Measurements from ENCODE around the gene GDF2.

The GDF2 gene

DNA sequence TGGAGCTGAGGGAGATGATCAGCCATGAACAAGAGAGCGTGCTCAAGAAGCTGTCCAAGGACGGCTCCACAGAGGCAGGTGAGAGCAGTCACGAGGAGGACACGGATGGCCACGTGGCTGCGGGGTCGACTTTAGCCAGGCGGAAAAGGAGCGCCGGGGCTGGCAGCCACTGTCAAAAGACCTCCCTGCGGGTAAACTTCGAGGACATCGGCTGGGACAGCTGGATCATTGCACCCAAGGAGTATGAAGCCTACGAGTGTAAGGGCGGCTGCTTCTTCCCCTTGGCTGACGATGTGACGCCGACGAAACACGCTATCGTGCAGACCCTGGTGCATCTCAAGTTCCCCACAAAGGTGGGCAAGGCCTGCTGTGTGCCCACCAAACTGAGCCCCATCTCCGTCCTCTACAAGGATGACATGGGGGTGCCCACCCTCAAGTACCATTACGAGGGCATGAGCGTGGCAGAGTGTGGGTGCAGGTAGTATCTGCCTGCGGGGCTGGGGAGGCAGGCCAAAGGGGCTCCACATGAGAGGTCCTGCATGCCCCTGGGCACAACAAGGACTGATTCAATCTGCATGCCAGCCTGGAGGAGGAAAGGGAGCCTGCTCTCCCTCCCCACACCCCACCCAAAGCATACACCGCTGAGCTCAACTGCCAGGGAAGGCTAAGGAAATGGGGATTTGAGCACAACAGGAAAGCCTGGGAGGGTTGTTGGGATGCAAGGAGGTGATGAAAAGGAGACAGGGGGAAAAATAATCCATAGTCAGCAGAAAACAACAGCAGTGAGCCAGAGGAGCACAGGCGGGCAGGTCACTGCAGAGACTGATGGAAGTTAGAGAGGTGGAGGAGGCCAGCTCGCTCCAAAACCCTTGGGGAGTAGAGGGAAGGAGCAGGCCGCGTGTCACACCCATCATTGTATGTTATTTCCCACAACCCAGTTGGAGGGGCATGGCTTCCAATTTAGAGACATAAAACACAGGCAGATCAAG is 3.3 kb downstream of the GDF2 start:
- peaks cover 15% of the 10 kb centered on the region for H3K9me3 Mint-ChIP-seq
- CTCF ChIA-PET = no interaction called here

DNA sequence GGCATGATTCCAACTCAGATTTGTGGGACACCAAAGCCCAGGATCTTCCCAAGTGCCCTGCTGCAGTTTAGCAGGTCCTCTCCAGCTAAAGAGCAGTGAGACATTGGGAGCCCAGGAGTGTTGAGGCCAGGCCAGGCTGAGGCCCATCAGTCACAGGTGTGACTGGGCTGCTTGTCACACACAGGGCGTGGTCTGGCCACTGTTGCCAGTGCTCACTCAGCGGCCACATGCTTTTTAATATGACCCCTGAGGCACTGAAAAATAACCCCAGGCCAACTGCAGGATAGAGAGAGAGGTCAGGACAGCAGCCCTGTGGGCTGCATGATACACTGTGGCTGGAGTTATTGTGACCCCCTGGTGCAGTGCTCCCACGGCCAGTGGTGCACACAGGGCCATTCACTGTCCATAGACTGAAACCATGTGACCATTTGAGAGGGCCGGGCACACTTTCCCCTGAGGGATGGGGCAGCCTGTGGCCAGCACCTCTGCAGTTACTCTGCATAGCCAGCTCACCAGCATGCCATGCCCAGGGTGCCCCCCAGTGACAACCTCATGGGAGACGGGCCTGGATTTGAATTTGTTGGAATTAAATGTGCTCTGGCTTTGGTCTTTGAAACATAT is 4.2 kb downstream of the GDF2 start:
- Mint-ChIP-seq H3K4me1 (no peaks in the 10 kb centered on the region), H3K27ac (no peak overlapping the region), H3K27me3 (peaks cover 5% of the 10 kb centered on the region), H3K9me3 (peaks cover 15% of the 10 kb centered on the region), H3K4me3 (no peak overlapping the region), H3K36me3 (no peaks in the 10 kb centered on the region)
- no peak for DNase-seq
- CTCF ChIA-PET = no interaction called here

More for the DNA sequence above, 3.3 kb downstream of the GDF2 start:
- no peak overlapping the region for H3K27ac Mint-ChIP-seq
- no peak for DNase-seq
- H3K4me1 Mint-ChIP-seq = no peaks in the 10 kb centered on the region
- H3K27me3 Mint-ChIP-seq = peaks cover 3% of the 10 kb centered on the region
- no peaks in the 10 kb centered on the region for H3K36me3 Mint-ChIP-seq
- no peak overlapping the region for H3K4me3 Mint-ChIP-seq

DNA sequence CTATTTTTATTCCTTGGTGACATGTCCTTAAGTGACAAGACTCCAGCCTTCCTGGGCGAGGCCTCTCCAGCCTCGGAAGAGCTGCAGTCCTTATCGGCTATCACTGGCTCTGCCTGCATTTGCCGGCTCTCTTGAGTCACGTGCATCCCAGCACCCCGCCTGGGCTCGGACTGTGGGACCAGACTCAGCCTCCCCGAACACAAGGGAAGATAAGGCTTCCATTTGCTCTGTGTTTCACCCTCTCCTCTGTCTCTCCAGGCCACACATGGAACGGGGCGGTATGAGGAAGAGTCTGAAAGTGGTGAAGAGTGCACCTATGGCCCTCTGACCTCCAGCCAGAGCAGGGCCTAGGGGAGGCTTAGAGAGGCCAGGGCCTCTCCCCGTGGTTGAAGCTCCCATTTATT is 4.7 kb downstream of the GDF2 start:
- CTCF ChIA-PET = no interaction called here

DNA sequence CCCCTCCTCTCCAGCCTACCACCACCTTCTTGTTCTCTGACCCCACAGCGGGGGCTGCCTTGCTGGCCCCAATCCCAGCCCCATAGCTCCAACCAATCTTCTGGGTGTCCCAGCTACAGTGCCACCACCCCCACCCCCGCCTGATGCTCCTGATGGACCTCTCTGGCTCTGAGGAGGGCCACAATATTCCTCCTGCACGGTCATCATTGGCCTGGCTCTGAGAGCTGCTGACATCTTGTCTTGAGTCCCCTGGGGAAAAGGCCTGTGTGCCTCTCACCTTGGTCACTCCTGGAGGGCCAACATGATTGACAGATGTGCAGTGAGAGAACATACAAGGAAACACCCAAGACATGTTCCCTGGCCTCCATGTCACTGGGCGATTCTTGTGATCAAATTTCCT is 7.6 kb downstream of the GDF2 start:
- no peak overlapping the region for H3K4me3 Mint-ChIP-seq
- no peaks in the 10 kb centered on the region for H3K36me3 Mint-ChIP-seq
- peaks cover 8% of the 10 kb centered on the region for H3K27me3 Mint-ChIP-seq
- H3K27ac Mint-ChIP-seq = no peak overlapping the region
- no peak for DNase-seq
- peaks cover 15% of the 10 kb centered on the region for H3K9me3 Mint-ChIP-seq
- no peaks in the 10 kb centered on the region for H3K4me1 Mint-ChIP-seq
- CTCF ChIA-PET = no interaction called here

More for the DNA sequence above, 4.7 kb downstream of the GDF2 start:
- H3K27me3 Mint-ChIP-seq = peaks cover 10% of the 10 kb centered on the region
- H3K27ac Mint-ChIP-seq = no peak overlapping the region
- no peaks in the 10 kb centered on the region for H3K4me1 Mint-ChIP-seq
- no peak for DNase-seq
- H3K36me3 Mint-ChIP-seq = no peaks in the 10 kb centered on the region
- no peak overlapping the region for H3K4me3 Mint-ChIP-seq
- peaks cover 15% of the 10 kb centered on the region for H3K9me3 Mint-ChIP-seq

DNA sequence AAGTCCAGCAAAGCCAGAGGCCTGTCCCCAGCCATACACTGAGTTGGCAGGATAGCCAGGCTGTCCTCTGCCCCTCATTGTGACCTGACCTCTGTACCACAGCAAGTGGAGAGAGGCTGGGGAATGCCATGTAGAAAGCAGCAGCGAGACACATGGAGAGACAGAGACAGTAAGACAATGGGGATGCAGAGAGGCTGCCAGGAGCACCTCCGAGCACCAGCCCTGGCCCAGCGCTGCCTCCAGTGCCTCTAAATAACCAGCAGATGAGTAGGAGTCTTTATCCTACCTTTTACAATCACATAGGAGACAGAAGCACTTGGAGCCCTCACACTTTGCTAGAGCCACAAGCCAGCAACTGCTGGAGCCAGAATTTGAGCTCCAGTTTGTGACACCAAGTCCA is 8.1 kb downstream of the GDF2 start:
- Mint-ChIP-seq H3K27ac (no peak overlapping the region), H3K36me3 (no peaks in the 10 kb centered on the region), H3K4me3 (no peak overlapping the region), H3K4me1 (no peaks in the 10 kb centered on the region), H3K9me3 (peaks cover 15% of the 10 kb centered on the region), H3K27me3 (peaks cover 8% of the 10 kb centered on the region)
- no peak for DNase-seq
- CTCF ChIA-PET = no interaction called here

DNA sequence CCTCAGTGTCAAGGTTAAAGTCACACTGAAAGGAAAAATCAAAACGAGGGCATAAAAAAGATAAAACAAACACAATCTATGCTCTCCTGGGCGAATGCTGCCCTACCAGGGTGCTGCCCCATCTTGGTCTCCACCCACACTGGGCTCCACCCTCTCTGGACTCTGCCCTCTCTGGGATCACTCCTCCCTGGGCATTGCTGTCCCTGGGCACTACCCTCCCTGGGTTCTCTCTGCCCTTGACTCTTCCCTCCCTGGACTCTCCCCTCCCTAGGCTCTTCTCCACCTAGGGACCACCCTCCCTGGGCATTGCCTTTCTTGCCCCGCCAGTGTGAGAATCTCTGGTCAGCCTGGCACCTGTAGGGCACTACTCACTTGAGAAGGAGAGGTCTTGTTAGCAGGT is 8.6 kb downstream of the GDF2 start:
- no peak overlapping the region for H3K4me3 Mint-ChIP-seq
- no peak for DNase-seq
- CTCF ChIA-PET = interaction anchor here (0.9 kb wide), 1 partner anchor 306 kb away, joined by 4 read pairs; no protein-coding TSS in a partner anchor
- H3K9me3 Mint-ChIP-seq = peaks cover 15% of the 10 kb centered on the region
- peaks cover 8% of the 10 kb centered on the region for H3K27me3 Mint-ChIP-seq
- H3K36me3 Mint-ChIP-seq = no peaks in the 10 kb centered on the region
- H3K4me1 Mint-ChIP-seq = no peaks in the 10 kb centered on the region
- H3K27ac Mint-ChIP-seq = no peak overlapping the region

DNA sequence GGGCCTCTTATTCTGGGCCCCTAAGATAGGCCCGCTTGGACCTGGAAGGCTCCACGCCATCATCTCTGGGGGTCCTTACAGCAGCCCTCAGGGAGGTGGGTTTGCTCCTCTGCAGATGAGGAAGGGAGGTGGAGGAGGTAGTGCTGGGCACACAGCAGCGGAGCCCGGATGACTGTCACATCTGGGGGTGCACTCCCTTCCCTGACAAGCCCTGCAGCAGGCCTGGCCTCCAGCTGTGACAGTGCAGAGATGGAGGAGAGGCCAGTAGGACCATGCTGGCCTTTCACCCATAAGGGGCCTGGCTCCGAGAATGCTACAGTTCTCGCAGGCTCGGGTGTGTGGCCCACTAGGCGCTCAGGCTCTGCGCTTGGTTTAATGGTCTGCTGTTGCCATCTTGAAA is 9.2 kb downstream of the GDF2 start:
- Mint-ChIP-seq H3K36me3 (no peaks in the 10 kb centered on the region), H3K4me1 (no peaks in the 10 kb centered on the region), H3K9me3 (peaks cover 15% of the 10 kb centered on the region), H3K27ac (no peak overlapping the region), H3K4me3 (no peak overlapping the region), H3K27me3 (peaks cover 8% of the 10 kb centered on the region)
- CTCF ChIA-PET = interaction anchor here (0.9 to 1.1 kb wide), 2 partner anchors 10 to 307 kb away, joined by 4 read pairs; no protein-coding TSS in a partner anchor
- no peak for DNase-seq

DNA sequence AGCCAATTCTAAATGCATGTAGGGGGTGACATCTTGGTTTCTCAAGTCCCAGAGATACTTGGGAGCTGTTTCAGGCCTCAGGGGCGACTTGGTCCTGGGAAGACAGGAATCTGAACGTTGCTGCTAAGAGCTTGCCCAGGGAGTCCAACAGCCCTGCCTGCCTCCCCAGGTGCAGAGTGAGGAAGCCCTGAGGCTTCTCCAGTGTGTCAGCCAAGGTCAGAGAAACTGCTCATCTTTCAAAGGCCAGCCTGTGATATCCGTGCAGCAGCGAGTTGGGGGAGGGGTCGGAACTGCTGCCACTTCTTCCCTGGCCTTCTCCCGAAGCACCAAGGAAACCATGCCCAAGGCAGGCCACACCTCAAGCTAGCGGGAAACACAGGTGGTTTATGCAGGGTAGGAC is 9.7 kb downstream of the GDF2 start:
- CTCF ChIA-PET = interaction anchor here (1.1 kb wide), 1 partner anchor 9 kb away, joined by 4 read pairs; no protein-coding TSS in a partner anchor
- no peak for DNase-seq
- Mint-ChIP-seq H3K27me3 (peaks cover 8% of the 10 kb centered on the region), H3K4me3 (no peak overlapping the region), H3K27ac (no peak overlapping the region), H3K9me3 (peaks cover 15% of the 10 kb centered on the region), H3K4me1 (no peaks in the 10 kb centered on the region), H3K36me3 (no peaks in the 10 kb centered on the region)

DNA sequence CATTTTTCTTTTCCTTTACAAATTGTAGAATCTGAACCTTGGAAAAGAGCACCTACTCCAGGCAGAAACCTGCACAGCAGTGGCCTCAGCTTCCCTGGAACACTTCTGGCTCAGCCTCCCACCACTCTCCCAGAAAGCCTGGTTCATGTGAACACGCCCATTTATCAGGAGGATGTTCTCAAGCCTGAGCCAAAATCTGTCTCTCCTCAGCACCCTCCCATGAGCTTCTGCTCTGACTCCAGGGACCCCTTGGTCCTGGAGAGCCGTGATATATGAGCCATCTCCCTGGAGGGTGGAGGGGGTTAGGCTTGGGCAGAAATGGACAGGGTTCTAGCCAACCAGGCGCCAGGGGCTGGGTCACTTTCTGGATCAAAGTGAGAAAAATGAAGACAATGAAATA is 10.1 kb downstream of the GDF2 start:
- CTCF ChIA-PET = interaction anchor here (1.1 to 1.5 kb wide), 2 partner anchors 9 to 308 kb away, joined by 3 to 4 read pairs; no protein-coding TSS in a partner anchor
- Mint-ChIP-seq H3K27ac (no peak overlapping the region), H3K27me3 (peaks cover 8% of the 10 kb centered on the region), H3K36me3 (no peaks in the 10 kb centered on the region), H3K9me3 (peaks cover 15% of the 10 kb centered on the region), H3K4me1 (no peaks in the 10 kb centered on the region), H3K4me3 (no peak overlapping the region)
- no peak for DNase-seq

DNA sequence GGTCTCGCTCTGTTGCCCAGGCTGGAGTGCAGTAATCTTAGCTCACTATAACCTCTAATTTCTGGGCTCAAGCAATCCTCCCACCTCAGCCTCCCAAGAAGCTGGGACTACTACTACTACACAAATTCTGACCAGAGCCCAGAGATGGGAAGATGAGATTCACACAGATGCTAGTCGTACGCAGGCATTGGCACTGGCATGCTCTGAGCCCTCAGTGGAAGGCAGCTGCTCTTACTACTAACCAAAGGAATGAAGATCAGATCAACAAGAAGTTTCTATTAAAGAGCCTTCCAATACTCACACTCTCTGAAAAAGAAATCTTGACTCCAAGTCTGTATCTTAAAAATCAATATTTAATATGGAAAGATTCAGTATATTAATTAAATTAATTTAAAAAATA is 10.7 kb downstream of the GDF2 start:
- no peak overlapping the region for H3K27ac Mint-ChIP-seq
- H3K4me1 Mint-ChIP-seq = no peaks in the 10 kb centered on the region
- no peak for DNase-seq
- CTCF ChIA-PET = interaction anchor here (1.5 kb wide), 1 partner anchor 308 kb away, joined by 3 read pairs; no protein-coding TSS in a partner anchor
- no peak overlapping the region for H3K4me3 Mint-ChIP-seq
- H3K27me3 Mint-ChIP-seq = peaks cover 8% of the 10 kb centered on the region
- no peaks in the 10 kb centered on the region for H3K36me3 Mint-ChIP-seq
- peaks cover 10% of the 10 kb centered on the region for H3K9me3 Mint-ChIP-seq

DNA sequence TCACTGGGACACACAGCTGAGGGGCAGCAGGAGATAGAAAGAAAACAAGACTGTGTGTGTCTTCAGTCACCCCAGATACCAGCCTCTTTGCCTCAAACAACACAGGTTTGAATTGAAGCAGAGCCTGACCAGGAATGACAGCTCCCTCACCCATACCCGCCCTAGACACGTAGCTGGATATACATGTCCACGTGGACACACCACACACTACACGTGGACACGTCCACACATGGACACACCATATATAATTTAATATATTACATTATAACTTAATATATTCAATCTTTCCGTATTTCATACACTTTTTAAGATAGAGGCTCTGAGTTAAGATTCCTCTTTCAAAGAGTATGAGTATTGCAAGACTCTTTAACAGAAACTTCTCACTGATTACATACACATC is 11.3 kb downstream of the GDF2 start:
- Mint-ChIP-seq H3K9me3 (peaks cover 5% of the 10 kb centered on the region), H3K4me1 (no peaks in the 10 kb centered on the region), H3K27ac (no peak overlapping the region), H3K27me3 (peaks cover 8% of the 10 kb centered on the region), H3K4me3 (no peak overlapping the region), H3K36me3 (no peaks in the 10 kb centered on the region)
- DNase-seq = no peak
- CTCF ChIA-PET = interaction anchor here (1.5 kb wide), 1 partner anchor 309 kb away, joined by 3 read pairs; no protein-coding TSS in a partner anchor

DNA sequence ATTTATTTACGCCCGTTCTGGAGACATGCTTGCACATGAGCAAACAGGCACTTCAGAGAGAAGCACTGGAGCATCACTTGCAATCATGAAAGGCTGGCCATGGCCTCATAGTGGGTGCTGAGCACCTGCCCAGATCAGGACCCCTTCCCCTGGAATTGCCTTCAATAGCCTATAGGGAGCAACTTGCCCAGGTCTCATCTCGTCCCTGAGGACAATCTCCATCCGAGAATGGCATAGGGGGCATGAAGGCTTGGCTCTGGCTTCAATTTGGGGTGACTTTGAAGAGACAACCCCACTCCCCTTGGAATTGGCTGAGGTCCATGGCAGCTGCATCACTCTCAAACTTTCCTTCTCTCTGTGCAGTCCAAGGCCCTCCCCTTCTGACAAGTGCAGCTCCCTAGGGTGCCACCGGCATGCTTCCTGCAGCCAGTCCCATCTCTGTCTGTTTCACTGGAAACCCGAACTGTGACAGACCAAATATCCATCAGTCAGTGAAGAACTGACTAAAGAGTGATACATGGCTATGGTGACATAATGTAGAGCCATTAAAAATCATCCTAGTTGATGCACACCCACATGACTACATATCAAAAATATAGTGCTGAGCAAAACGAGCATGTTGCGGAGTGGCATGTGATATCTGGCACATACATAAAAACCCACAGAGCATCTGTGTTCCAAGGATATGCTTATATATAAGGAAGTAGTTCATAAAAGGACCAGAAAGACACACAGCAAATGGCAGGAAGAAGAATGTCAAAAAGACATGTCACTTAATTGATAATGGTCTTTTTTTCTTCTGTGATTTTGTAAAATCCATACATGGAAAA is 12.4 kb downstream of the GDF2 start:
- Mint-ChIP-seq H3K27me3 (peaks cover 15% of the 10 kb centered on the region), H3K4me3 (no peak overlapping the region), H3K4me1 (no peaks in the 10 kb centered on the region), H3K9me3 (no peaks in the 10 kb centered on the region), H3K36me3 (no peaks in the 10 kb centered on the region), H3K27ac (no peak overlapping the region)
- CTCF ChIA-PET = interaction anchor here (0.8 kb wide), 1 partner anchor 245 kb away, joined by 3 read pairs; no protein-coding TSS in a partner anchor
- DNase-seq = no peak

DNA sequence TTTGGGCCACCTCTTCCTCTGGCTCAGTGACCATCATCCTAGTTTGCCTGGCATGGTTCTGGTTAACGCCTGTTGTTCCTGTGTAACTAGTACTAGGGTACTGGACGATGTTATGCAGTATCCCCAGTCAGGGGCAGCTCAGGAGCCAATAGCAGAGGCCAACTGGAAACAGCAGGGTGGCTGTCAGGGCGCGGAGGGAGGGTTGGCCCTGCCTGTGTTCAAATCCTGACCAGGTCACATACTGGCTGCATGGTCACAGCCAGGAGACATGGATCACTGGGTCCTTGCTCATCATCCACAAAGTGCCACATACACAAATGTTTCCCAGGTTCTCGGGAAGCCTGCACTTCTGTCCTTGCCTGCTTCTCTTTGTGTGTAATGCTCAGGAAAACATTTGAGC is 13.7 kb downstream of the GDF2 start:
- Mint-ChIP-seq H3K9me3 (no peaks in the 10 kb centered on the region), H3K27ac (no peak overlapping the region), H3K4me1 (no peaks in the 10 kb centered on the region), H3K36me3 (no peaks in the 10 kb centered on the region), H3K27me3 (peaks cover 25% of the 10 kb centered on the region), H3K4me3 (no peak overlapping the region)
- no peak for DNase-seq
- CTCF ChIA-PET = no interaction called here
